HS-27A (cell line): ENCODE data around the gene ZNF273.
"Not testable (repeated sequence)": the region's sequence is repeated elsewhere in the genome, so short reads cannot be mapped to it uniquely, and the experiment has no call there.

Source experiments
- DNase-seq: peaks from one replicate; pipeline ENCODE4 v3.0.0-alpha.2; 2012; ENCODE audit warnings: low read depth, missing footprints

Gene ZNF273

GRCh38 chr7:64946772-64947171 is 43.7 kb downstream of the ZNF273 start:
- no peak for DNase-seq

DNA sequence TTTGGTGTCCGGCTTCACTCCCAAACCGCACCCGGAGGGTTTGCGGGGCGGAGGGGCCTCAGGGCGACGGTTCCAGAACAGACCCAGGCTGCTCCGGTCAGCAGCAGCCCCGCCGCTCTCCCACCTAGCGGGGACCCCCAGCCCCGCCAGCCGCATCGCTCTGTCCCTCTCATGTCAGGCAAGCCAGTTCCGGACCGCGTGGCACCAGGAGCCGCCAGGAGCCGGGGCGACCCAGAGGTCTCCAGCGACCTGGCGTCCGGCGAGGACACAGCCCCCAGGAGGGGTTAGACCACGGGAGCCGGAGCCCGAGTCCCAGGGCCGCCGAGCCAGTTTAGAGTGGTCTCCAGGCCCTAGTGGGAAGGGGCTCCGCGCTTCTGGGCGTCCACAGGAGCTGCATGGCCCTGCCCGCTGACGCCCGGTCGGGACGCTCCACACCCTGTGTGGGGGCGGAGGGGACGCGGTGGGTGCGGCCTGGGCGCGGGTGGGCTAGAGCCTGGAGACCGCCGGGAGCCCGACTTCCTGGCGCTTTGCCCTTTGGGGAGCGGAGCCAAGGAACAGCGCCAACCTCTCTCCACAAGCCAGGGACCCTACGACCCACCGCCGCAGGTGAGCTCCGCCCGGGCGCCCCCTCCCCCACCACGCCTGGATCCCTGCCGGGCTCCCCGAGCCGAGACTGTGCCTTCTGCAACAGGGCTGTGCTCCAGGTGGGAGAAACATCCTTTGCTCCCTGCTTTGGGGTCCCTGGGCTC is 44.4 kb downstream of the ZNF273 start:
- DNase-seq = no peak

GRCh38 chr7:64948774-64949173 is 45.7 kb downstream of the ZNF273 start:
- not testable (repeated sequence) for DNase-seq

- DNase-seq = not testable (repeated sequence)
These were observed 47.6 kb downstream of the ZNF273 start for GRCh38 chr7:64950673-64951072.

GRCh38 chr7:64951250-64951848 is 48.3 kb downstream of the ZNF273 start:
- DNase-seq = peak; percentile 20

DNA sequence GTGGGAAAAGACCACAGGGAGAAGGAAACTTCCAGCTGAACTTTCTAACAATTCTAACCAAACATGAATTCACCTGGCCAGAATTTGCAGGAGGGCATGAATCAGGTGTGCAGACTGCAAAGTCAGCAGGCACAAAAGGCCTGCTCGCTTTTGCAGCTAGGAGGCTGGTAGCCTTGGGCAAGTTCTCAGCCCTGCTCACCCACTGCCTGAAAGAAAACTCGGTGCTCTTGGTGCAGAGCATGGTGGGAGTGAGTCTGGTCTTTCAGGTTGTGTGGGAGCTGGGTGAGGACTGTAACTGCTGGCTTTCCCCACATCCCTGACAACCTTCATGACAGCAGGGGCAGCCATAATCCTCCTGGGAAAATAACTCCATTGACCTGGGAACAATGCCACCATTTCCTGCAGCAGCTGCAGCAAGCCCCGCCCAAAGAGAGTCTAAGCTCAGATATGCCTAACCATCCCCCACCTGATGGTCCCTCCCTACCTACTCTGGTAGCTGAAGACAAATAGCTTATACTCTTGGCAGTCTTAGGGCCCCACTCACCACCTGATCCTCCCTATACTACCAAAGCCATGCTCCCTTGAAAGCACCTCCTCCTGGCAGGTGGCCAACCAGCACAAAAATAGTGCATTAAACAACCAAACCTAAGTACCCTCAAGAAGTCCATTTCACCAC is 56.1 kb downstream of the ZNF273 start:
- no peak for DNase-seq

DNA sequence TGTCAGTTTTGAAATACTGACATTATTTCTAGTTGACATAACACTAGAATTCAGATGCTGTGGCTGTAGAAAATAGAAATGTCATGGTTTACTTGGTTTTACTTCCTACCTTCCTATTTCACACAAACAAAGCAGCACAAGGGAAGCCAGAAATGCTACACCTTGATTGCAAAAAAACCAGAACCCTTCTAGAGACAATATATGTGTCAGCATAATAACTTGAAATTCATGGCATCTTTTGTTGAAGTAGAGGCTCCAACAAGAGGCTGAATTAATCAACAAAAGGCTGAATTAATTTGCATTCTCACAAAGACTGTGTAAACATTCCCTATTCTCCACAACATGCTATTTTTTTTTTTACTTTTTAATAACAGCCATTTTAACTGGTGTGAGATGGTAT is 62.5 kb downstream of the ZNF273 start:
- no peak for DNase-seq

- DNase-seq = no peak
These were observed 75.6 kb downstream of the ZNF273 start for GRCh38 chr7:64978497-64979203.
